Measurements from ENCODE around the gene MOB3B.
A peak's percentile ranks its signal among the peaks of the same experiment; 100 is the strongest.

MOB3B gene

GRCh38 chr9:27540502-27540901 is 10.9 kb upstream of the MOB3B start:
- no peak for DNase-seq

GRCh38 chr9:27539479-27540441 is 10.1 kb upstream of the MOB3B start:
- no peak for DNase-seq

DNA sequence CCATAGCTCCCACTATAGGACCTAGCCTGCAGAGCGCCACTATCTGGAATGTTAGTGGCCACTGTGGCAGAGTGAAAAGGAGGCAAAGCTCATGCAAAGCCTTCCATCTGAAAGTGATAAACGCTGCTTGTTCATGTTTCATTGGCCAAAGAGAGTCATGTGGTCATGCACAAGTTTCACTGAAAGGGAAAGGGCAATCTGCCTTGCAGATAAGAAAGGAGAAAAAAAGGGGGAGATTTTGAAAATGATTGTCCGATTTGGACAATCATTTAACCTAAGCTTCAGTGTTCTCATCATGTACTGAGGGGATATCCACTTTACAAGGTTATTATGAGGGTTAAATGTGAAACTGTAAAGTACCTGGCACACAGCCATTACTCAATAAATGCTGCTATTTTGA is 9.0 kb upstream of the MOB3B start:
- DNase-seq = no peak

GRCh38 chr9:27537756-27538155 is 8.1 kb upstream of the MOB3B start:
- DNase-seq = no peak

DNA sequence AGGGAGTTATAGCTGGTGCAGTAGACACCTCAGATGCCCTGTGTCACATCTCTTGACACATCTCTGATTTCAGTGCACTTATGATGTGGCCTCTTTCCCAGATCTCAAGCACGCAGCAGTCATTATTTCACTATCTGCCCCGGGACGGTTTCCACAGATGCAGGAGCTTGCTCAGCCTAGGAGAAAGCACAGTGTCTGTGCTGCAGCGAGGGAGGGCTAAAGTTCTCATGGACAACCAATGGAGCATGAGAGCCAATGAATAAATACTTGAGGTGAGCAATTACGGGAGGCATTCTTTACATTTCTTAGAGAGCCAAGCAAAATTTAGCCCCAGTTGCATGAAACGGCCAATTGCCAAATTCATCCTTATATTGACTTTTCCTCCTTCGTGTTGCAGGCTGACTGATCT is 7.4 kb upstream of the MOB3B start:
- no peak for DNase-seq

DNA sequence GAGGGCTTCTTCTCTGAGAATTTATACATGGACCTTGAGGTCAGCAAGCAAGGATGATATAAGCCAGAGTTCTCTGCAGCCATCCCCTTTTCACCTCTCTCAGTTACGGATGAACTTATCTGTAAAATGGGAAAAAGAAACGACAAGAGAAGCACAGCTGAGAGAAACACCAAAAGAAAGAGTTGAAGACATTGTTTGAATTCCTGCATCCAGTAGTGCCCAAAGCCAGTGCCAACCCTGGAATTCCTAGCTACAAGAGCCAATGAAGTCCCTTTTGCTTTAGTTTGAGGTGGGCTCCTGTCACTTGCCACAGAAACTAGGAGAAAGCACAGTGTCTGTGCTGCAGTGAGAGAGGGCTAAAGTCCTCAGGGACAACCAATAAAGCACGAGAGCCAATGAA is 6.6 kb upstream of the MOB3B start:
- no peak for DNase-seq

DNA sequence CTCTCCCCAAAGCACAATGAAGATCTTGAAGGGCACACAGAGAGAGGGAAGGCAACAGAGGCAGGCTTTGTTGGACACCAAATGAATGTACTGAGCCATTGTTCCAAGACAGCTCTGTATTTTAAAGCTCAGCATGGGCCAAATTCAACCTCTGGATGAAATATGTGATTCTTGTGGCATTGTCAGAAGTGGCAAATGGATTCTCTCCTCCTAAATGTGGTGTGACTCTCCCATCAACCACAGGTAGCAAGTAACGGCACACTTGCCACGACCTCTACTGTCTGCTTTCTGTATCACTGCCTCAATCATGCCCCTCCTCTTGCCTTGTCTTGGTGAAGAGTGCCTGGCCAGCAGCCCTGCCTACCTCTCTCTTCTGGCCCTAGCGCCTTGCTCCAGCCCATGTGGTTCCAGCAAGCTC is 6.1 kb upstream of the MOB3B start:
- DNase-seq = no peak

- DNase-seq = no peak
Observed at GRCh38 chr9:27534658-27535209, 5.1 kb upstream of the MOB3B start.

- DNase-seq = no peak
Observed at GRCh38 chr9:27534131-27534530, 4.5 kb upstream of the MOB3B start.

- DNase-seq = no peak
Observed at GRCh38 chr9:27533311-27533710, 3.7 kb upstream of the MOB3B start.

GRCh38 chr9:27532046-27532445 is 2.4 kb upstream of the MOB3B start:
- no peak for DNase-seq

GRCh38 chr9:27530915-27531755 is 1.5 kb upstream of the MOB3B start:
- no peak for DNase-seq

- DNase-seq = peak; percentile 49
Observed at GRCh38 chr9:27528886-27529315, 713 bp downstream of the MOB3B start.

DNA sequence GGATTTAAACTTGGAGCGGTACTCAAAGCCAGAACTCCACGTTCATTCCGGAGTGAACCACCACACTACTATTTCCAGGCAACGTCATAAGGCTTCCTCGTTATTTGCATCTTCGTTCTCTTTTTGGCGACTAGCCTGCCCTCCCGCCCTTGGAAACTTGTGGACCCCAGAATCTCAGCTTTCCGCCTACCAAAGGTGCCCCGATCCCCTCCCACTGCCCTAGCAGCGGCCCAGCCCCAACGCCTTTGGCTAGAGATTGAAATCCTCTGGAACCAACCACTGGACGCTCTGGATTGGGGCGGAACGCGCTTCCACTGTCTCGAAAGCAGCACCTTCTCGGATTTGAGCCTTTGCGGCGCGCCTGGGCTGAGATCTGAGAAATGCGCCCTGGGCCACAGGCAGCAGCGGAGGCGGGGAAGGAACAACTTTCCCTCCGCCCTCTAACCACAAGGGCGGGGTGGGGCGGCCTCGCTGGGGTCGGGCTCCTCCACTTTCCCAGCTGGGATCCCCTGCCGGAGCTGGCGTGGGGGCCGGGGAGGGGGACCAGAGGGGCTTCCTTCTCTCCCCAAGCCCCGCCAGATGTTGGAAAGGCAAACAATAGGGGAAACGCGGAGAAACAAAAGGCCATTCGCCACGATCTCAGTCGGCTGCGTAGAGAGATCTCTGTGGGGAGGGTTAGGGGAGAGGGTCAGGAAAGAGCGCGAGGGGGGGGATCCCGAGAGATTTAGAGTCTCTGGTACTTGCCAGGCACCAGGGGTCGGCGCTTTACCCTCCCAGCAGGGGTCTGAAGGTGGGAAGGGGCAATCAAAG is 1.3 kb downstream of the MOB3B start:
- peak; percentile 49 for DNase-seq

DNA sequence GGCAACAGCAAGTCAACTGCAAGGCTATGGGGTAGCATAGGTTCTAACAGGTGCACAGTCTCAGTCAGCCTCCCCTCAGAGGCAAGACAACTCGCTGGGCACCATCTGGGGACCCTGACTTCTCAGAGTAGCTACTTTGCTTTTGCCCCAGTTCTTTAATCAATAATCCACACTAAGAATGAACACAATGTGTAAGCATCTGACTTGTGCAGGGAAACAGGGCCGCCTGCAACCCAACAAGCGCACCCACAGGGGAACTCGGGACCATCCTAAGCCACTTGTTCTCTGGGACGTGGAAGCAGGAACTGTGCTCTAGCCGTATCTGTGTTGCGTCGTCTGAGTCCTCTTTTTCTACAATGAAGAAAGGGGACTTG is 1.9 kb downstream of the MOB3B start:
- no peak for DNase-seq

GRCh38 chr9:27524236-27524635 is 5.4 kb downstream of the MOB3B start, which contains the start of gene IFNK:
Gene IFNK, plus strand, starts transcription at chr9:27524290. Its CDS starts 47 bp downstream, at chr9:27524337.
- no peak for DNase-seq

DNA sequence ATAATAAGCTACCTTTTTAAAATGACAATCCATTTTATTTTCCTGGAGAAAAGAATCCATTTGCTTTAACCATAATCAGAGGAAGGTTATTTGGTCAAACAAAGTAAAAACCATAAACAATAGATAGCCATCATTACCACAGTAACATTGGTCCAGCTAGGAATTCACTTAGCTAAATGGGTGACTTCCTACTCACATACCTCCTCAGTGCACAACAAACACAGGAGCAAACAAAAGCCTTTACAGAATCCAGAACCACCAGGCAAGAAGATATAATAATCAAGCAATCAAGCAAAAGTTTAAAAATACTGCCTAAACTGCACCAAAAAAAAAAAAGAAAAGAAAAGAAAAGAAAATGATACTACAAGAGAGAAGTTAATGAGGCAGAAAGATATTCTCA is 6.5 kb downstream of the MOB3B start:
- no peak for DNase-seq

DNA sequence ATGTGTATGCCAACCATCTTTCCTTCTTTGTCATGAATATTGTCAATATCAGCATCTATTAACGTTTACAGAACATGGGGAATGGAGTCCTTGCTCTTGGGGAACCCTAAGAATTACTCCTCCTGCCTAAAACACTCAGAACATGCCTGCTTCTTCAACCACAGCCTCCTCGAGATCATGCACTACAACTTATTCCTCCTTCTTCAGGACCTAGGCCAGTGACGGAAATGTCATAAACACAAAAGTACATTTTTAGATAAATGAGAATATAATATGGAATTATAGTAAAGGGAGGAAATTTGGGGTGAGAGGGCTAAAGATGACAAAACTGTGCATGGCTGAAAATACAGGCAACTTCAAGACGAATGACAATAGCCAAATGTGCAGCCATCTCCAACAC is 8.6 kb downstream of the MOB3B start:
- no peak for DNase-seq

DNA sequence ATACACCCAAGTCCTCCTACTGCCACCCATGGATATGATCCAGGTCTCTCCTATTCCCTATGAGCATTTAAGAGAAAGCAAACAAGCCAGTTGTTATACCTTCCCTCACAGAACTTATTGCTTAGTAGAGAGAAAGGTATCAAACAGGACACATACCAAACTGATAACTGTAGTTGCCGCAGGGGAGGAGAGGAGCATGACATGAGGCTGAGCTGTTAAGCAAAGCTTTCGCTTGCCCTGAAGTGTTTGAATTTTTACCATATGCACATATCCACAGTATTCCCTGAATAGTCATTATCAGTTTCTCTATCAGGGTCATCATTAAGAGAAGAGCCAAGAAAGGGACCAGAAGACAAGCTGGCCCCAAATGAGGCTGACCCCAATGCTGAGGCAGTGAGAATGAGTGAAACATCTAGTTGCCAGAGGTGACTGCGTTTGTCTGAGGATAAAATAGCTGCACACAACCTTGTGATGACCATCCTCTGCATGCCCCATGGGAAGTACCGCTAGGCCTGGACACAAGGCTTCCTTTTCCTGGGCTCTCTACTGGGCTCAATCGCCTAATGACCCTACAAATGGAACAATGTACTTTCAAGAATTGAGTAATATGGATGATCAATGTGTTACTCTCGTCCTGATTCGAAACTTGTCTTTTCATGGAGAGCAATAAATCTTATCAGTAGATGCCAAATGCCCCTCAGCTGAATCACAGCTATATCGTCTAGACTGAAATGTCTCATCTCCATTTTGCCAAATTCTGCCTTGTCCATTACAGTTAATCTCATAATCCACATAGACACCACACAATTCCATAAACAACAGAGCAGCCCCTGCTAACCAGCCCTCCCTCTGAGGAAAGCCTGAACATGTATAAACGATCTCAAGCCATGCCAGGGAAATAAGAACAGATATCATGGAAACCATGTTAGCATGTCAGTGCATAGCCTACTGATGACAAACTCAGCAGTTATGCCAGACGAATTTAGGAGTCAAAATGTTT is 9.8 kb downstream of the MOB3B start:
- DNase-seq = no peak

- no peak for DNase-seq
Observed at GRCh38 chr9:27518809-27519208, 10.8 kb downstream of the MOB3B start.

- no peak for DNase-seq
Observed at GRCh38 chr9:27518006-27518405, 11.6 kb downstream of the MOB3B start.

All from CD4-positive, alpha-beta T cell treated with Interleukin-10 for 1 hour (primary cell).